Measurements from ENCODE around the gene PSORS1C1.
"Not testable (repeated sequence)": the region's sequence is repeated elsewhere in the genome, so short reads cannot be mapped to it uniquely, and the experiment has no call there.

The PSORS1C1 gene

GRCh38 chr6:31187780-31188194 lies 73.2 kb downstream of the PSORS1C1 start:
- TF ChIP-seq CTCF (IDR thresholded peaks at IDR 0.05): no peak
- Histone ChIP-seq H3K36me3 (peaks cover 6% of the 10 kb centered on the region), H3K27ac (no peak overlapping the region), H3K27me3 (no peaks in the 10 kb centered on the region), H3K9me3 (no peaks in the 10 kb centered on the region), H3K4me1 (ENCODE audit: control insufficient read depth in 1 of 2, insufficient read depth in 1 of 2, low read depth in 1 of 2, low read length in 1 of 2) (peaks cover 4% of the 10 kb centered on the region in 2 experiments), H3K4me3 (ENCODE audit: low read depth in 1 of 2, low read length in 1 of 2) (no peak overlapping the region)

DNA sequence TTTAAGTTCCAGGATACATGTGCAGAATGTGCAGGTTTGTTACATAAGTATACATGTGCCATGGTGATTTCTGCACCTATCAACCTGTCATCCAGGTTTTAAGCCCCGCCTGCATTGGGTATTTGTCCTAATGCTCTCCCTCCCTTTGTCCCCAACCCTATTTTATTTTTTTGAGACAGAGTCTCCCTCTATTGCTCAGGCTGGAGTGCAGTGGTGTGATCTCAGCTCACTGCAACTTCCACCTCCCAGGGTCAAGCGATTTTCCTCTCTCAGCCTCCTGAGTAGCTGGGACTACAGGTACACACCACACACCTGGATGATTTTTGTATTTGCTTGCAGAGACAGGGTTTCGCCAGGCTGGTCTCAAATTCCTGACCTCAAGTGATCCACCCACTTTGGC lies 74.6 kb downstream of the PSORS1C1 start:
- peaks cover 14 to 17% of the 10 kb centered on the region in 2 experiments for H3K4me1 ChIP-seq (ENCODE audit: control insufficient read depth in 1 of 2, insufficient read depth in 1 of 2, low read depth in 1 of 2, low read length in 1 of 2)
- H3K9me3 ChIP-seq; H3K27ac ChIP-seq; H3K4me3 ChIP-seq (ENCODE audit: low read depth in 1 of 2, low read length in 1 of 2); H3K27me3 ChIP-seq: not testable (repeated sequence)
- H3K36me3 ChIP-seq: peaks cover 17% of the 10 kb centered on the region
